T47D (cell line): ENCODE measurements around the gene PPP1CA.

Experiments
- DNase-seq, 2 experiments: peaks; one replicate each; pipeline versions ENCODE4 v3.0.0 to v3.0.0-alpha.2; 2011 to 2012; ENCODE audit warnings: low read depth in 1 of 2, low spot score in 1 of 2
- JUND ChIP-seq: IDR thresholded peaks from 2 replicates; pipeline ENCODE4 v1.6.1; 2012; ENCODE audit warnings: low read depth
- in situ Hi-C: cut with HindIII; loops from 2 replicates; pipeline ENCODE4 v1.10.0; 2016; ENCODE audit warnings: low sequenced_read_pairs, low pct_unique_long_range_greater_than_20kb

The PPP1CA gene

DNA sequence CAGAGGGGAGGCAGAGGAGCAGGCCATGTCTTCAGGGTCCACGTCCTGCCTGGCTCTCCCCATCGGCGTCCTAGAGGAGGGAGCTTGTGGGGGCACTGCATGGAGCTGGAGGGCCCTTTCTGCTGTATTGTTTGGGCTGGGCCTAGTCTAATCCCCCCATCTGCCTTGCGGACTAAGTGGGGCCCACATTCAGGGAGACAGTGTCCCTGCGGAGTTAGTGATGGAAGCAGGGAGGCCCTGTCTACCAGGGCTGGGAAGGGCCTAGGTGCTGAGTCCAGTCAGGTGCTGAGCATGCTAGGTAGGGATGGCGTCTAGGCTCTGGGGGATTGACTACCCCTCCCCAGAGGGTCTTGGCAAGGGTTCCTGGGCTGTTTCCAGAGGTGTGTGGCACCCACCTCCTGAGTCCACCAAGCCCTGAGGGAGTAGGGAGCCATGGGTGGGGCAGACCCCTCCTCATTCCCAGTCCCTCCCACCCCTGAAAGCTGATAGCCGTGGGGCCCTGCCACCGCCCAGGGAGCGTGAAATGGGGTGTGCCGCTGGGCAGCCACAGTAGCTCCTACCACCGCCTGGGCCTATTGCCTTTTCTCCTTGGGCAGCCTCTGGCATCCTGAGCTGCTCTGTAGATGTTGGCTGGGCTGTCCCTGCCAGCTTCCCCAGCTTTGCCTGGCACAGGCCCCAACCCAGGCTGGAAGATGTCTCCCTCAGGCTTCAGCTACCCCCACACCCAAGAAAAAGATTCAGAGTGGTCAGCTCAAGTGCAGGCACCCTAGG, 46.5 kb downstream of the PPP1CA start:
- TF ChIP-seq JUND: no peak
- in situ Hi-C loops: no loop called here
- no peak for DNase-seq

DNA sequence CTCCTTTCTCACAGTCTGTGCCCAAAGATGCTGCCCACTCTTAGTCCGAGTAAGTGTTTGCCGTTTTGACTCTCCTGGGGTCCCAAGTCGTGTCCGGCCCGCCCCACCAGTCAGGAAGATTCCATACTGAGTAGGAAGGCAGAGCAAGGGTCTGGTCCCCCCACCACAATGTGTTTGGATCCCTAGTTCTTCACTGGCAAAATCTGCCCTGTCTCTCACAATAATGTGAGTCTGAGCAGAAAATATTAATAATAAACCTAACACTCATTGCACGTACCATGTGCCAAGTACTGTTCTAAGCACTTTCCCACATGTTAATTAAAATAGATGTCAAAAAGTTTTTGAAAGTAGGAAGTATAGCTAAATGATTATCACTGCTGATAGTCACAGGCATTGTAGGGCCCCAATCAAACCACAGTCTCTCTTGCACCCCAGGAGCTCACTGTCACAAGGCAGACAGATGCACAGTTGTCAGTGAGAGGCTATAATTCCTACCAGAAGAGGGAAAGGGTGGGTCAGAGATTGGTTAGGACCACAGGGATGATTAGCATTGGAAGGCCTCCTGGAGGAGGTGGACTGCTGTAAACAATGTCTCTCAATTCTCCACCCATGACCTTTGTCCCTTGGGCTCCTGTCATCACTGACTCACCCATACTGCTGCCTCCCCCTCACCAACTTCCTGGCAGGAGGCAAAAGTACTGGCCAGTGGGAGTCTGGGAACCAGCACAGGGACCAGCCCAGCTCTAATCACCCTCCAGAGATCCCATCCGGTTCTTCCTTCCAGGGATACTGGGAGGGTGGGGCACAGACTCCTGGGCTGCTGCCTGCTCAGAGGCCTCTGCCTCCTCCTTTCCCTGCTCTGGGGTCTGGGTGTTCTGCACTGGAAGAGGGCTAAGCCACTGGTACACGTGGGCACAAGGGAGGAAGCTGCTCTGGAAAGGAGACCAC, 47.3 kb downstream of the PPP1CA start:
- no peak for DNase-seq
- TF ChIP-seq JUND: no peak
- in situ Hi-C loops: no loop called here

- no peak for TF ChIP-seq JUND
- in situ Hi-C loops: no loop called here
- DNase-seq: peak; percentile 96
Measured at GRCh38 chr11:67353317-67354074, 48.2 kb downstream of the PPP1CA start, which contains the start of gene POLD4. Gene POLD4, minus strand, starts transcription at chr11:67353546. Its CDS starts 147 bp downstream, at chr11:67353399.

DNA sequence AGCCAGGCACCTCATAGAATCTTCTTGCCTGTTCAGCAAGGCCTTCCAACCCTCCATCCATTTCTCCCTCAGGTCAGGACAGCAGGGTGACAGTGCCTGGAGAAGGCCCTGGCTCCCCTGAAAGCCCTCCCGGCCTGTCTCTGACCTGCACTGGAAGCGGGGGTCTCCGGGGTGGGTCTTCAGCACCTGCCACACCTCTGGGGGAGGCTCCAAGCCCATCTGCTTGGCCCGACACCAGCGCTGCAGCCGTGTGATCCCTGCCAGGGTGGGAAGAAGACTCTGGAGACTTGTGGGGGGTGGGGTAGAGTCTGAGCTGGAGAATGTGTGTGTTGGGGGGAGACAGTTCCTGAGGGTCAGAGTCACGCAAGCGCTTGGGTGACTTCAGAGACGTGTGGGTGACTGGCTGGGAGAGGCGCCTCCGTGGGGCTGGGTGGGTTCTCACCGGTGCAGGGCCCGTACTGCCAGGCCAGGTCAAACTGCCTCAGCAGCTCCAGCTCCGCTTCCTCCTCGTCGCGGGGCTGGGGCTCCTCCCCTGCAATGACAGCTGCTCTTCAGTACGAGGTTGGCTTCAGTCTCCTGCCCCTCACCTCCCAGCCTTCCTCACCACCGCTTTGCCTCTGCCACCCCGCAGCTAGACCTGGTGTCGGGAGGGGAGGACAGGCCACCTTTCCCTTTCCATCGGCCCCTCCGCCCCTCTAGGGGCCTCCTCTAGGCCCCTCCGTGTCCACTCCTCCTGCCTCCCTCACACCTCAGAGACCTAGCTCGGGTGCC, 48.9 kb downstream of the PPP1CA start:
- no peak for TF ChIP-seq JUND
- in situ Hi-C loops: no loop called here
- DNase-seq: peak in 1 of 2 experiments; percentile 79

DNA sequence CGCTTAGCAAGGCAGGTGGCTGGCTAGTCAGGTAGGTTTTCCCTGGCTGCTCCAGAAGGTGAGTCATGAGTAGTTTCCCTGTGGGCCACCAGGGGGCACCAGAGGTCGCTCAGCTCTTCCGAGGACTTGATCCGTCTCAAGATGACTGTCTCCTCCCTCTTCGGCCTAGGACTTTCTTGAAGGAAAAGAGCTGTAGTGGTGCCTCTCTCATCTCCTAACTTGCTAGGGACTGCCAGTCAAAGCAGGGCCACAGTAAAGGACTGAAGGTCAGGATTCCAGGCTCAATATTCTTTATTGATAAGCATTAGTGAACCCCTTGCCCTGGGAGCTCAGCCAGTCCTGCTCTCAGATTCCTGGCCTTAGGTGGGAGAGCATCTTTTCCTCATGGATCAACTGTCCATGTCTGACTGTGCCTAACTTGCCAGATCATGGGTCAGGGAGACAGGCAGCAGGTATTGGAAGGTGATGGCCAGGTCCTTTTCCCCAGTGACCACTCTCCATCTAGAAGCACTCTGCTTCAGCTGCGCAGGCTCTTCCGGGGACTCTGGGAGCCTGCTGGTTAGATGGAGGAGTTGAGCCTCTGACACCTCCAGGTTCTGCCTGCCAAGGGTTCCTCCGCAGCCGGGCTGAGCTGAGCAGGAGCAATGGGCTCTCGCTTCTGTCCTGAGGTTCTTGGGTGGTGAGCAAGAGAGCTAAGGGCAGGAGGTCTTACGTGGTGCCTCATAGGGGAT, 50.2 kb downstream of the PPP1CA start:
- no peak for TF ChIP-seq JUND
- peak; percentile 83 to 91 for DNase-seq
- in situ Hi-C loops: no loop called here

DNA sequence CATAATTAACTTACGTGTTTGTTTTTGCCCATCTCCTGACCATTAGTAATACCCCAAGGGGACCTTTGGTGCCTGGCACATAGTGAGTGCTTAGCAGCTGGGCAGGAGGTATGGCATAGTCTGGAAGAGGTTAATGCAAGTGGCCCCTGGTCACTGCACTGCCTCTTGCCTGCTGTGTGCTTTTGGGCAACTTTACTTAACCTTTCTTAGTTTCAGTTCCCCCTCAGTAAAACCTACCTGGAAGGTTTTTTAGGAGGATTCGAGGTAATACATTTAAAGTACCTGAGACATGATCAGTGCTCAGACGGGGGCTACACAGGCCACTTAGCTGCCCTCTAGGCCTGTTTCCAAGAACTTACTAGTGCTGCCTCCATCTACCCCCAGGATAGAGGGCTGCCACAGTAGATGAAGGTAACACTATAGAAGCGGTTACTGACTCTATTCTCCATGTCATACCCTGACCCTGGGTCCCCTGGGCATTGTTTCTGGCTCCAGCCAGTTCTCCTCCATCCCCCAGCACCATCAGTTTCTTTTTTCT, 51.7 kb downstream of the PPP1CA start:
- DNase-seq: no peak
- TF ChIP-seq JUND: no peak
- in situ Hi-C loops: no loop called here

DNA sequence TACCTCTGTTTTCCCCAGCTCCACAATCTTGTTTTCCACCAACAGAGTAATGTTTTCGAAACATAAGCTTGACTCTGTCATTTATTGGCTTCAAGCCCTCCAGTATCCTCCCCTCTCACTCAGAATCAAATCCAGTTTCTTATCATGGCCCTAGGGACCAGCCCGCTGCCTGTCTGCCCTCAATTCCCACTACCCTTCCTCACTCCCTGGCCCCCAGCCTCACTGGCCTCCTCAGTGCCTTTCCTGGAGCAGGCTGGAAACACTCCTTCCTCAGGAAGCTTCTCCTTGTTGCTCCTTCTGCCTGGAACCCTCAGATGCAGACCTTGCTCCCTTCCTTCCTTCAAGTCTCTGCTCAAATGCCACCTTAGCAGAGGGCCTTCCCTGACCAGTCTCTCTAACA, 52.2 kb downstream of the PPP1CA start:
- in situ Hi-C loops: no loop called here
- TF ChIP-seq JUND: no peak
- DNase-seq: no peak

DNA sequence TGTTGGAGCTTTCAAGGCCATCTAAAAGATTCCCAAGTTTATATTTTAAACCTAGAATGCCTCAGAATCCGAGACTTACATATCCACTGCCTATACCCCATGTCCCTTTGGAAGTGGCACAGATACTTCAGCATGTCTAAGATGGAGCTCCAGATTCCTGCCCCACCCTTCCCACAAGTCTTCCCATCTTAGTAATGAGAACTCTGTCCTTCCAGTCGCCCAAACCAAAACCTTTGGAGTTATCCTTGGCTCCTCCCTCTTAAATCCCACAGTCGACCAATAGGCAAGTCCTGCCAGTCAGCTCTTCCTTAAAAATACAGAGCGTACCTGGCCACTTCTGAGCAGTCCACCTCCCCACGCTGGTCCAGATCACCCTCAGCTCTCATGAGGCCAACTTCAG, 52.6 kb downstream of the PPP1CA start:
- DNase-seq: peak in 1 of 2 experiments; percentile 47
- in situ Hi-C loops: no loop called here
- TF ChIP-seq JUND: no peak
